ENCODE results near the gene MDH1.

MDH1 gene

GRCh38 chr2:63588385-63589147 lies at the start of gene MDH1, which contains the start of gene WDPCP:
Gene MDH1, plus strand, starts transcription at chr2:63588963. Its CDS starts 81 bp downstream, at chr2:63589044.
Gene WDPCP, minus strand, starts transcription at chr2:63588477. Its CDS starts 206 bp downstream, at chr2:63588271.
- H3K4me1 ChIP-seq (ENCODE audit: insufficient read depth, low read length, severe bottlenecking) = peaks cover 48% of the 10 kb centered on the region
- peaks cover 66% of the 10 kb centered on the region for H3K79me2 ChIP-seq (ENCODE audit: insufficient read depth, low read length)
- no peak for TF ChIP-seq EZH2 (IDR thresholded peaks at IDR 0.05; ENCODE audit: borderline replicate concordance, low read length)
- peaks cover 17% of the 10 kb centered on the region for H3F3A ChIP-seq (ENCODE audit: insufficient read depth, low read length)
- H3K9ac ChIP-seq (ENCODE audit: low read length) = peak within 1 kb of the TSS; percentile 94
- H3K27me3 ChIP-seq (ENCODE audit: insufficient read depth, low read length) = no peaks in the 10 kb centered on the region
- no peaks in the 10 kb centered on the region for H3K9me2 ChIP-seq (ENCODE audit: low read depth, low read length)
- peak within 1 kb of the TSS; percentile 3; the same call in 1 of the 2 replicates for H2AFZ ChIP-seq (ENCODE audit: low read length)
- H3K4me3 ChIP-seq (ENCODE audit: low read depth, low read length, poor library complexity, severe bottlenecking) = peak within 1 kb of the TSS; percentile 92
- peak within 1 kb of the TSS; percentile 88 for H3K27ac ChIP-seq (ENCODE audit: low read depth, low read length, poor library complexity, severe bottlenecking)
- H3K4me2 ChIP-seq (ENCODE audit: low read length) = peak within 1 kb of the TSS; percentile 82
- no peaks in the 10 kb centered on the region; the same call in 1 of the 2 replicates for H4K20me1 ChIP-seq (ENCODE audit: insufficient read depth, low read length)
- no peaks in the 10 kb centered on the region for H3K9me3 ChIP-seq (ENCODE audit: low read length)
- H3K36me3 ChIP-seq (ENCODE audit: insufficient read depth, low read length) = peaks cover 15% of the 10 kb centered on the region; the same call in 1 of the 2 replicates

GRCh38 chr2:63539416-63540162 lies 49.2 kb upstream of the MDH1 start:
- H3K4me2 ChIP-seq (ENCODE audit: low read length) = no peak overlapping the region
- TF ChIP-seq CTCF (IDR thresholded peaks at IDR 0.05; ENCODE audit: low read length) (no peak), EZH2 (IDR thresholded peaks at IDR 0.05; ENCODE audit: borderline replicate concordance, low read length) (no peak)

GRCh38 chr2:63544017-63544627 lies 44.6 kb upstream of the MDH1 start:
- Histone ChIP-seq H4K20me1 (ENCODE audit: insufficient read depth, low read length) (no peaks in the 10 kb centered on the region), H3K9ac (ENCODE audit: low read length) (no peak overlapping the region), H2AFZ (ENCODE audit: low read length) (no peak overlapping the region), H3K27me3 (ENCODE audit: insufficient read depth, low read length) (no peaks in the 10 kb centered on the region), H3K9me2 (ENCODE audit: low read depth, low read length) (no peaks in the 10 kb centered on the region), H3K4me2 (ENCODE audit: low read length) (no peak overlapping the region), H3K79me2 (ENCODE audit: insufficient read depth, low read length) (0 out of 2 replicates have a peak, but pooled peaks cover 4% of the 10 kb centered on the region), H3F3A (ENCODE audit: insufficient read depth, low read length) (no peaks in the 10 kb centered on the region), H3K4me1 (ENCODE audit: insufficient read depth, low read length, severe bottlenecking) (no peaks in the 10 kb centered on the region), H3K36me3 (ENCODE audit: insufficient read depth, low read length) (no peaks in the 10 kb centered on the region), H3K9me3 (ENCODE audit: low read length) (no peaks in the 10 kb centered on the region), H3K27ac (ENCODE audit: low read depth, low read length, poor library complexity, severe bottlenecking) (no peak overlapping the region), H3K4me3 (ENCODE audit: low read depth, low read length, poor library complexity, severe bottlenecking) (no peak overlapping the region)
- no peak for TF ChIP-seq EZH2 (IDR thresholded peaks at IDR 0.05; ENCODE audit: borderline replicate concordance, low read length)
- TF ChIP-seq CTCF (IDR thresholded peaks at IDR 0.05; ENCODE audit: low read length) = peak; percentile 67

More at GRCh38 chr2:63539416-63540162, 49.2 kb upstream of the MDH1 start:
- H3K9ac ChIP-seq (ENCODE audit: low read length) = no peak overlapping the region
- H3K9me3 ChIP-seq (ENCODE audit: low read length) = no peaks in the 10 kb centered on the region
- no peak overlapping the region for H2AFZ ChIP-seq (ENCODE audit: low read length)
- no peaks in the 10 kb centered on the region for H4K20me1 ChIP-seq (ENCODE audit: insufficient read depth, low read length)
- no peaks in the 10 kb centered on the region for H3F3A ChIP-seq (ENCODE audit: insufficient read depth, low read length)
- H3K27me3 ChIP-seq (ENCODE audit: insufficient read depth, low read length) = no peaks in the 10 kb centered on the region
- H3K79me2 ChIP-seq (ENCODE audit: insufficient read depth, low read length) = 0 out of 2 replicates have a peak, but pooled peaks cover 4% of the 10 kb centered on the region
- H3K27ac ChIP-seq (ENCODE audit: low read depth, low read length, poor library complexity, severe bottlenecking) = no peak overlapping the region
- H3K4me1 ChIP-seq (ENCODE audit: insufficient read depth, low read length, severe bottlenecking) = no peaks in the 10 kb centered on the region
- H3K36me3 ChIP-seq (ENCODE audit: insufficient read depth, low read length) = no peaks in the 10 kb centered on the region
- no peaks in the 10 kb centered on the region for H3K9me2 ChIP-seq (ENCODE audit: low read depth, low read length)
- no peak overlapping the region for H3K4me3 ChIP-seq (ENCODE audit: low read depth, low read length, poor library complexity, severe bottlenecking)

Data from OCI-LY1 (cell line).